IMR-90 (cell line): ENCODE data around the gene COL20A1. TPM values are rescaled to one million over a fixed set of nuclear protein-coding genes. Genes with fewer than 3 reads are reported as not detected.

Experiments used
- ATAC-seq: fragments of 200-7000 bp; cut with Tn5 transposase; 2 replicates; pipeline ENCODE4 v1.9.1; 2020; ENCODE audit warnings: low read depth, mild to moderate bottlenecking, moderate library complexity
- BruUV-seq: library from RNA; stranded (reverse); fragments of 400-500 nt; replicated peaks from 2 replicates; lab custom pipeline; 2021; lab: Mats Ljungman, UMichigan
- CTCF ChIA-PET: fragments of 300-600 bp; formaldehyde crosslinking; extraction: SDS; loops from one replicate; lab custom pipeline; 2021; ENCODE audit warnings: antibody characterized with exemption; lab: Yijun Ruan, JAX
- POLR2A ChIA-PET: fragments of 300-600 bp; sonication (Branson Sonifier 250); formaldehyde crosslinking; loops from one replicate; lab custom pipeline; 2022; ENCODE audit warnings: antibody characterized with exemption; ENCODE audit not compliant: unreplicated experiment; lab: Charles Lee
- DNase-seq: peaks from one replicate; pipeline ENCODE4 v3.0.0; 2013
- H2AFZ ChIP-seq: replicated peaks from 2 replicates; pipeline ENCODE3; 2013; ENCODE audit warnings: low read length, mild to moderate bottlenecking; ENCODE audit not compliant: poor library complexity
- H2AK5ac ChIP-seq: 2 replicates; pipeline ENCODE4 v1.6.1; 2013; ENCODE audit warnings: low read depth, low read length, inconsistent platforms
- H2AK9ac ChIP-seq: replicated peaks from 2 replicates; pipeline ENCODE3; 2013; ENCODE audit warnings: mild to moderate bottlenecking, low read depth, low read length, moderate library complexity; ENCODE audit not compliant: poor library complexity
- H2BK120ac ChIP-seq: 2 replicates; pipeline ENCODE4 v1.6.1; 2013; ENCODE audit warnings: low read depth, low read length, inconsistent platforms
- H2BK15ac ChIP-seq: 3 replicates; pipeline ENCODE4 v1.6.1; 2013; ENCODE audit warnings: low read depth, low read length, inconsistent platforms
- H2BK20ac ChIP-seq: 2 replicates; pipeline ENCODE4 v1.6.1; 2013; ENCODE audit warnings: low read depth, mild to moderate bottlenecking, inconsistent platforms, low read length, moderate library complexity
- H2BK5ac ChIP-seq: 2 replicates; pipeline ENCODE4 v1.6.1; 2013; ENCODE audit warnings: mild to moderate bottlenecking, low read depth, low read length, inconsistent platforms; ENCODE audit not compliant: poor library complexity, severe bottlenecking
- H3K14ac ChIP-seq: replicated peaks from 2 replicates; pipeline ENCODE4 v1.6.1; 2013; ENCODE audit warnings: low read depth, low read length, inconsistent platforms
- H3K18ac ChIP-seq: 2 replicates; pipeline ENCODE4 v1.6.1; 2013; ENCODE audit warnings: low read depth, low read length, control low read depth
- H3K23ac ChIP-seq: 2 replicates; pipeline ENCODE4 v1.6.1; 2013; ENCODE audit warnings: low read depth, low read length, inconsistent platforms
- H3K27ac ChIP-seq: 2 replicates; pipeline ENCODE4 v1.5.1; 2013; ENCODE audit warnings: mild to moderate bottlenecking, control low read depth, low read length; ENCODE audit not compliant: insufficient read depth
- H3K27me3 ChIP-seq: 2 replicates; pipeline ENCODE4 v1.6.1; 2013; ENCODE audit warnings: low read length; ENCODE audit not compliant: control insufficient read depth, insufficient read depth
- H3K36me3 ChIP-seq: 2 replicates; pipeline ENCODE4 v1.6.1; 2013; ENCODE audit warnings: low read length, mixed read lengths; ENCODE audit not compliant: control insufficient read depth, insufficient read depth
- H3K4ac ChIP-seq: 2 replicates; pipeline ENCODE4 v1.6.1; 2013; ENCODE audit warnings: low read depth, low read length, inconsistent platforms
- H3K4me1 ChIP-seq: 2 replicates; pipeline ENCODE4 v1.6.1; 2013; ENCODE audit warnings: low read length, mixed read lengths; ENCODE audit not compliant: control insufficient read depth, insufficient read depth
- H3K4me2 ChIP-seq: 2 replicates; pipeline ENCODE4 v1.6.1; 2013; ENCODE audit warnings: low read depth, mild to moderate bottlenecking, control low read depth, low read length, moderate library complexity
- H3K4me3 ChIP-seq: 2 replicates; pipeline ENCODE4 v1.5.1; 2013; ENCODE audit warnings: low read depth, mild to moderate bottlenecking, control low read depth, low read length, moderate library complexity; ENCODE audit not compliant: insufficient read depth
- H3K56ac ChIP-seq: 2 replicates; pipeline ENCODE4 v1.6.1; 2013; ENCODE audit warnings: low read length, inconsistent platforms; ENCODE audit not compliant: insufficient read depth; ENCODE audit errors: extremely low read depth
- H3K79me1 ChIP-seq, 2 experiments: 2 replicates each; pipeline ENCODE4 v1.6.1; 2013; ENCODE audit warnings: low read length in 2 of 2, inconsistent platforms in 1 of 2, low read depth in 1 of 2
- H3K9ac ChIP-seq: 2 replicates; pipeline ENCODE4 v1.6.1; 2013; ENCODE audit warnings: low read depth, low read length, control low read depth
- H3K9me1 ChIP-seq: 2 replicates; pipeline ENCODE4 v1.6.1; 2013; ENCODE audit warnings: low read length, inconsistent platforms; ENCODE audit not compliant: insufficient read depth
- H3K9me3 ChIP-seq: 2 replicates; pipeline ENCODE4 v1.6.1; 2013; ENCODE audit warnings: low read length; ENCODE audit not compliant: control insufficient read depth, insufficient read depth
- H4K20me1 ChIP-seq: 2 replicates; pipeline ENCODE4 v1.6.1; 2013; ENCODE audit warnings: low read length, inconsistent platforms; ENCODE audit not compliant: insufficient read depth
- H4K5ac ChIP-seq: 2 replicates; pipeline ENCODE4 v1.6.1; 2013; ENCODE audit warnings: mild to moderate bottlenecking, low read depth, low read length, control low read depth
- H4K8ac ChIP-seq, 2 experiments: 2 replicates each; pipeline ENCODE4 v1.6.1; 2013; ENCODE audit warnings: low read depth in 2 of 2, low read length in 2 of 2, control low read depth in 1 of 2, inconsistent platforms in 1 of 2
- H4K91ac ChIP-seq: 2 replicates; pipeline ENCODE4 v1.6.1; 2013; ENCODE audit warnings: low read depth, low read length, inconsistent platforms; ENCODE audit not compliant: insufficient read depth
- BHLHE40 ChIP-seq: fragments of 150-350 bp; IDR thresholded peaks from 2 replicates; pipeline ENCODE4 v1.6.1; 2016; ENCODE audit warnings: mild to moderate bottlenecking, low read depth, low read length
- CEBPB ChIP-seq: IDR thresholded peaks from 2 replicates; pipeline ENCODE4 v1.6.1; 2012; ENCODE audit warnings: low read depth, low read length, improper control_type of control experiment
- FOS ChIP-seq: fragments of 150-350 bp; IDR thresholded peaks from 2 replicates; pipeline ENCODE4 v1.6.1; 2016; ENCODE audit warnings: low read depth, low read length
- MAFK ChIP-seq: IDR thresholded peaks from 2 replicates; pipeline ENCODE4 v1.6.1; 2012; ENCODE audit warnings: low read depth, low read length, improper control_type of control experiment
- MAZ ChIP-seq: IDR thresholded peaks from 2 replicates; pipeline ENCODE4 v1.6.1; 2012; ENCODE audit warnings: low read depth, mild to moderate bottlenecking, low read length, improper control_type of control experiment, moderate library complexity, borderline replicate concordance
- MXI1 ChIP-seq: IDR thresholded peaks from 2 replicates; pipeline ENCODE4 v1.6.1; 2012; ENCODE audit warnings: low read depth, mild to moderate bottlenecking, low read length, moderate library complexity, borderline replicate concordance
- NFE2L2 ChIP-seq: fragments of 150-350 bp; IDR thresholded peaks from 2 replicates; pipeline ENCODE4 v1.6.1; 2016; ENCODE audit warnings: low read depth, mild to moderate bottlenecking, low read length
- POLR2A ChIP-seq: IDR thresholded peaks from 2 replicates; pipeline ENCODE4 v1.6.1; 2012; ENCODE audit warnings: mild to moderate bottlenecking, low read depth, low read length
- RAD21 ChIP-seq: IDR thresholded peaks from 2 replicates; pipeline ENCODE4 v1.6.1; 2012; ENCODE audit warnings: low read length, improper control_type of control experiment
- RCOR1 ChIP-seq: IDR thresholded peaks from 2 replicates; pipeline ENCODE4 v1.6.1; 2012; ENCODE audit warnings: mild to moderate bottlenecking, low read length, improper control_type of control experiment; ENCODE audit not compliant: insufficient replicate concordance
- RFX5 ChIP-seq: IDR thresholded peaks from 2 replicates; pipeline ENCODE4 v1.8.0; 2012; ENCODE audit warnings: low read depth, mild to moderate bottlenecking, low read length, moderate library complexity
- SMC3 ChIP-seq: fragments of 150-350 bp; IDR thresholded peaks from 2 replicates; pipeline ENCODE4 v1.6.1; 2016; ENCODE audit warnings: low read depth, mild to moderate bottlenecking, antibody characterized with exemption, low read length, moderate library complexity
- WGBS, 2 experiments: methylation state at CpG; one replicate each; pipeline versions ENCODE4 v1.1.5 to v1.1.7; 2013; ENCODE audit warnings: missing lambda C conversion rate in 2 of 2; ENCODE audit not compliant: insufficient read length in 1 of 2; ENCODE audit errors: extremely low coverage in 2 of 2; 5-methylcytosine and 5-hydroxymethylcytosine counted together
- dilution Hi-C: fragments of 300-500 bp; cut with HindIII; formaldehyde crosslinking; loops from one replicate; pipeline ENCODE4 v1.14.3; 2018; ENCODE audit warnings: low sequenced_read_pairs; ENCODE audit not compliant: unreplicated experiment
- in situ Hi-C: fragments of 300-500 bp; cut with MboI; formaldehyde crosslinking; loops from 3 replicates; pipeline ENCODE4 v1.14.3; 2019; ENCODE audit warnings: low sequenced_read_pairs, inconsistent platforms, mixed read lengths
- intact Hi-C: fragments of 100-400 bp; cut with micrococcal nuclease; formaldehyde crosslinking; loops from 2 replicates; pipeline ENCODE4 v1.10.0; 2022
- polyA plus RNA-seq, 3 experiments: library from polyadenylated mRNA; depleted of rRNA; stranded (reverse); fragments of >200 nt; gene quantifications; 2 replicates each; pipeline ENCODE4 v1.2.3, GENCODE V29; 2012; ENCODE audit warnings: low replicate concordance in 1 of 3
- total RNA-seq: library from RNA; depleted of rRNA; stranded (reverse); fragments of >200 nt; gene quantifications from 2 replicates; pipeline ENCODE4 v1.2.3, GENCODE V29; 2012
- TF ChIP-seq, protein P1 (sequence below): fragments of 150-350 bp; IDR thresholded peaks from 2 replicates; pipeline ENCODE4 v1.6.1; 2016; ENCODE audit warnings: low read depth, mild to moderate bottlenecking, low read length, moderate library complexity, borderline replicate concordance
- TF ChIP-seq, protein P2 (sequence below): fragments of 150-350 bp; IDR thresholded peaks from 2 replicates; pipeline ENCODE4 v1.6.1; 2017; ENCODE audit warnings: mild to moderate bottlenecking, antibody characterized with exemption, low read length, low read depth
- TF ChIP-seq, protein P3 (sequence below): conservative IDR thresholded peaks from 2 replicates; pipeline ENCODE4 v1.5.1; 2012; ENCODE audit warnings: mild to moderate bottlenecking, low read depth, low read length, improper control_type of control experiment

The COL20A1 gene
- total and polyA plus RNA-seq, 2 of the 4 experiments (the other 2 are of a cell fraction), result not detected

DNA sequence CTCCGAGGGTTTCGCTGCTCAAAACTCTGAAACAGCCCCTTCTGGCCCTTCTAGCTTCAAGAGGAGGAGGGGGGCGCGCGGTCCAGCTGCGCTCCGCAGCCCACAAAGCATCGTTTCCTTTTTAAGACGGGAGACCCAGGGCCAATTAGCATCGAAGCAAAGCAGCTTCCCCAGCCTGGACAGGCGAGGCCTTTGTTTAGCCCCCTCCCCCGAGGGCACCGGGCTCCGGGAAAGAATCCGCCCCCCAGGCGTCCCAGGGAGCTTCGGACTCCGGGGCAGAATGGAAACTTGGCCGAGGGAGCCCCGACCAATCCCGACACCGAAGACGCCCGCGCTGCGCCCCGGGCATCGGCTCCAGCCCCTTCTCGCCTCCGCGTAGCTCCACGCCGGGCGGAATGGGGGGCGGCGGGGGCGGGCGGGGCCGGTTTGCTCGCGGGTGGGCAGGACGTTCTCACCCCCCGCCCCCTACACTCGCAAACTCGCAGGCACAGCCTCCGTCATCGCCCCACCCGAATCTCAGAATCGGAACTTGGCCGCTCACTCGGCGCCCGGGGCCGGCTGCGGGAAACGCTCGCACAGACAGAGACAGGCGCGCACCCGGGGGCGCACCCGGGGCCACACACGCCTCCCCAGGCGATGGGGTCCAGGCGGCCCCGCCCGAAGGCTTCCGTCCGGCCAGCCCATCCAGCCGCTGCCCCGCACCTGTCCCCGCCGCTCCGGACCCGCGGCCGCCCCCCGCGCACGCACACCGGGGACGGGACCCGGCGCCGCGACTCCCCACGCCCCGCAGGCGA, 39.4 kb upstream of the COL20A1 start:
- in situ Hi-C loops (no loop called here), intact Hi-C loops (no loop called here), dilution Hi-C loops (no loop called here)
- Histone ChIP-seq H3K4ac (no peak overlapping the region), H3K56ac (no peak overlapping the region), H2BK120ac (no peak overlapping the region), H4K20me1 (no peaks in the 10 kb centered on the region), H3K23ac (no peak overlapping the region), H3K9me3 (no peaks in the 10 kb centered on the region), H2BK5ac (no peak overlapping the region), H3K27me3 (peaks cover 73% of the 10 kb centered on the region), H3K9ac (no peak overlapping the region), H2AK9ac (peak overlapping the region; percentile 42), H3K36me3 (no peaks in the 10 kb centered on the region), H3K27ac (no peak overlapping the region), H3K9me1 (no peaks in the 10 kb centered on the region), H4K91ac (no peak overlapping the region), H3K18ac (no peak overlapping the region), H2BK20ac (no peak overlapping the region), H3K14ac (no peak overlapping the region), H4K5ac (no peak overlapping the region), H3K4me2 (no peak overlapping the region; the same call in 1 of the 2 replicates), H4K8ac (no peak overlapping the region), H2BK15ac (no peak overlapping the region), H2AFZ (peak overlapping the region; percentile 72), H3K79me1 (no peaks in the 10 kb centered on the region), H3K4me1 (no peaks in the 10 kb centered on the region), H3K4me3 (no peak overlapping the region; the same call in 1 of the 2 replicates), H2AK5ac (no peak overlapping the region)
- TF ChIP-seq, protein P1, sequence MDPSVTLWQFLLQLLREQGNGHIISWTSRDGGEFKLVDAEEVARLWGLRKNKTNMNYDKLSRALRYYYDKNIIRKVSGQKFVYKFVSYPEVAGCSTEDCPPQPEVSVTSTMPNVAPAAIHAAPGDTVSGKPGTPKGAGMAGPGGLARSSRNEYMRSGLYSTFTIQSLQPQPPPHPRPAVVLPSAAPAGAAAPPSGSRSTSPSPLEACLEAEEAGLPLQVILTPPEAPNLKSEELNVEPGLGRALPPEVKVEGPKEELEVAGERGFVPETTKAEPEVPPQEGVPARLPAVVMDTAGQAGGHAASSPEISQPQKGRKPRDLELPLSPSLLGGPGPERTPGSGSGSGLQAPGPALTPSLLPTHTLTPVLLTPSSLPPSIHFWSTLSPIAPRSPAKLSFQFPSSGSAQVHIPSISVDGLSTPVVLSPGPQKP, result no peak
- TF ChIP-seq SMC3, result no peak
- no peak for TF ChIP-seq POLR2A
- no peak for TF ChIP-seq MXI1
- no peak for TF ChIP-seq MAFK
- no peak for TF ChIP-seq RCOR1
- TF ChIP-seq, protein P2, sequence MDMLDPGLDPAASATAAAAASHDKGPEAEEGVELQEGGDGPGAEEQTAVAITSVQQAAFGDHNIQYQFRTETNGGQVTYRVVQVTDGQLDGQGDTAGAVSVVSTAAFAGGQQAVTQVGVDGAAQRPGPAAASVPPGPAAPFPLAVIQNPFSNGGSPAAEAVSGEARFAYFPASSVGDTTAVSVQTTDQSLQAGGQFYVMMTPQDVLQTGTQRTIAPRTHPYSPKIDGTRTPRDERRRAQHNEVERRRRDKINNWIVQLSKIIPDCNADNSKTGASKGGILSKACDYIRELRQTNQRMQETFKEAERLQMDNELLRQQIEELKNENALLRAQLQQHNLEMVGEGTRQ, result no peak
- TF ChIP-seq, protein P3, sequence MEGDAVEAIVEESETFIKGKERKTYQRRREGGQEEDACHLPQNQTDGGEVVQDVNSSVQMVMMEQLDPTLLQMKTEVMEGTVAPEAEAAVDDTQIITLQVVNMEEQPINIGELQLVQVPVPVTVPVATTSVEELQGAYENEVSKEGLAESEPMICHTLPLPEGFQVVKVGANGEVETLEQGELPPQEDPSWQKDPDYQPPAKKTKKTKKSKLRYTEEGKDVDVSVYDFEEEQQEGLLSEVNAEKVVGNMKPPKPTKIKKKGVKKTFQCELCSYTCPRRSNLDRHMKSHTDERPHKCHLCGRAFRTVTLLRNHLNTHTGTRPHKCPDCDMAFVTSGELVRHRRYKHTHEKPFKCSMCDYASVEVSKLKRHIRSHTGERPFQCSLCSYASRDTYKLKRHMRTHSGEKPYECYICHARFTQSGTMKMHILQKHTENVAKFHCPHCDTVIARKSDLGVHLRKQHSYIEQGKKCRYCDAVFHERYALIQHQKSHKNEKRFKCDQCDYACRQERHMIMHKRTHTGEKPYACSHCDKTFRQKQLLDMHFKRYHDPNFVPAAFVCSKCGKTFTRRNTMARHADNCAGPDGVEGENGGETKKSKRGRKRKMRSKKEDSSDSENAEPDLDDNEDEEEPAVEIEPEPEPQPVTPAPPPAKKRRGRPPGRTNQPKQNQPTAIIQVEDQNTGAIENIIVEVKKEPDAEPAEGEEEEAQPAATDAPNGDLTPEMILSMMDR, result no peak
- TF ChIP-seq FOS, result no peak
- no peak for TF ChIP-seq BHLHE40
- TF ChIP-seq RFX5, result no peak
- TF ChIP-seq RAD21, result no peak
- TF ChIP-seq NFE2L2, result no peak
- no peak for TF ChIP-seq CEBPB
- no peak for TF ChIP-seq MAZ
- DNase-seq (no peak), ATAC-seq (peak; percentile 69)
- POLR2A ChIA-PET, result no interaction called here
- CTCF ChIA-PET, result no interaction called here
- BruUV-seq, result no TSS peak
- WGBS, 2 experiments, result 0% methylated on average over 39 of the region's 89 CpGs; no CpG with 5 or more reads in 1 of the 2 experiments
